ENCODE measurements around the gene MAFG. TPM values are rescaled to one million over a fixed set of nuclear protein-coding genes. Genes with fewer than 3 reads are reported as not detected.
A peak's percentile ranks its signal among the peaks of the same experiment; 100 is the strongest.

The MAFG gene
- total RNA-seq, 2 donors from 2014 or later = 20.9 to 25.1 TPM

- intact Hi-C loops (cut with DNase I) = no loop called here
- no peak for ATAC-seq
- no peak for DNase-seq
Observed at GRCh38 chr17:81888105-81888987, 39.2 kb downstream of the MAFG start.

GRCh38 chr17:81885869-81886548 is 41.5 kb downstream of the MAFG start:
- intact Hi-C loops (cut with DNase I) = no loop called here
- peak in 1 of 2 donors; percentile 30 for ATAC-seq
- no peak for DNase-seq

- ATAC-seq (peak in 1 of 2 donors; percentile 4), DNase-seq (no peak)
- intact Hi-C loops (cut with DNase I) = no loop called here
Observed at GRCh38 chr17:81885454-81885853, 42.1 kb downstream of the MAFG start.

- ATAC-seq (peak in 1 of 2 donors; percentile 7), DNase-seq (no peak)
- intact Hi-C loops (cut with DNase I) = no loop called here
Observed at GRCh38 chr17:81884968-81885367, 42.6 kb downstream of the MAFG start.

GRCh38 chr17:81884520-81884919 is 43.0 kb downstream of the MAFG start:
- DNase-seq (no peak), ATAC-seq (peak; percentile 23 to 69)
- intact Hi-C loops (cut with DNase I) = no loop called here

- no peak for DNase-seq
- intact Hi-C loops (cut with DNase I) = no loop called here
Observed at GRCh38 chr17:81879121-81879520, 48.4 kb downstream of the MAFG start.

GRCh38 chr17:81878294-81878693 is 49.2 kb downstream of the MAFG start:
- intact Hi-C loops (cut with DNase I) = no loop called here
- ATAC-seq (no peak), DNase-seq (no peak)

More at GRCh38 chr17:81879121-81879520, 48.4 kb downstream of the MAFG start:
- no peak for ATAC-seq

- no peak for ATAC-seq
- no peak for DNase-seq
Observed at GRCh38 chr17:81877569-81877968, 50.0 kb downstream of the MAFG start.

GRCh38 chr17:81871387-81872230 is 55.9 kb downstream of the MAFG start:
- intact Hi-C loops (cut with DNase I) = no loop called here

More at GRCh38 chr17:81877569-81877968, 50.0 kb downstream of the MAFG start:
- intact Hi-C loops (cut with DNase I) = no loop called here

GRCh38 chr17:81870981-81871386 is 56.6 kb downstream of the MAFG start, which contains the start of gene ARHGDIA:
Gene ARHGDIA (minus strand): TSS chr17:81871337. CDS start chr17:81869930, 1,407 bp downstream.
- ATAC-seq = peak; percentile 53 to 82
- intact Hi-C loops (cut with DNase I) = no loop called here
- peak; percentile 43 for DNase-seq

More at GRCh38 chr17:81871387-81872230, 55.9 kb downstream of the MAFG start:
- DNase-seq (peak; percentile 97), ATAC-seq (peak; percentile 28 to 53)

GRCh38 chr17:81870131-81870980 is 57.2 kb downstream of the MAFG start:
- intact Hi-C loops (cut with DNase I) = no loop called here
- DNase-seq = peak; percentile 63
- ATAC-seq = peak; percentile 2 to 3

- DNase-seq (peak; percentile 62), ATAC-seq (peak; percentile 13 to 18)
- intact Hi-C loops (cut with DNase I) = no loop called here
Observed at GRCh38 chr17:81869221-81870130, 58.1 kb downstream of the MAFG start.

GRCh38 chr17:81868674-81869220 is 58.8 kb downstream of the MAFG start:
- peak in 1 of 2 donors; percentile 23 for ATAC-seq
- DNase-seq = peak; percentile 70
- intact Hi-C loops (cut with DNase I) = no loop called here
